Epithelial cell of esophagus (primary cell): ENCODE data around the gene TIMP3.

Experiments
- DNase-seq: peaks from one replicate; pipeline ENCODE4 v3.0.0; 2010; ENCODE audit warnings: low read depth
- H3K4me3 ChIP-seq: 2 replicates; pipeline ENCODE4 v1.5.1; 2011; ENCODE audit warnings: mild to moderate bottlenecking, low read length, control low read depth
- TF ChIP-seq, protein P1 (sequence below): IDR thresholded peaks from 2 replicates; pipeline ENCODE4 v1.5.1; 2011; ENCODE audit warnings: low read depth, mild to moderate bottlenecking, low read length, control low read depth, inconsistent platforms; ENCODE audit not compliant: insufficient read depth; ENCODE audit errors: missing control alignments

TIMP3 gene

GRCh38 chr22:32909581-32910428, 108.3 kb downstream of the TIMP3 start:
- H3K4me3 ChIP-seq, result no peak overlapping the region
- TF ChIP-seq, protein P1, sequence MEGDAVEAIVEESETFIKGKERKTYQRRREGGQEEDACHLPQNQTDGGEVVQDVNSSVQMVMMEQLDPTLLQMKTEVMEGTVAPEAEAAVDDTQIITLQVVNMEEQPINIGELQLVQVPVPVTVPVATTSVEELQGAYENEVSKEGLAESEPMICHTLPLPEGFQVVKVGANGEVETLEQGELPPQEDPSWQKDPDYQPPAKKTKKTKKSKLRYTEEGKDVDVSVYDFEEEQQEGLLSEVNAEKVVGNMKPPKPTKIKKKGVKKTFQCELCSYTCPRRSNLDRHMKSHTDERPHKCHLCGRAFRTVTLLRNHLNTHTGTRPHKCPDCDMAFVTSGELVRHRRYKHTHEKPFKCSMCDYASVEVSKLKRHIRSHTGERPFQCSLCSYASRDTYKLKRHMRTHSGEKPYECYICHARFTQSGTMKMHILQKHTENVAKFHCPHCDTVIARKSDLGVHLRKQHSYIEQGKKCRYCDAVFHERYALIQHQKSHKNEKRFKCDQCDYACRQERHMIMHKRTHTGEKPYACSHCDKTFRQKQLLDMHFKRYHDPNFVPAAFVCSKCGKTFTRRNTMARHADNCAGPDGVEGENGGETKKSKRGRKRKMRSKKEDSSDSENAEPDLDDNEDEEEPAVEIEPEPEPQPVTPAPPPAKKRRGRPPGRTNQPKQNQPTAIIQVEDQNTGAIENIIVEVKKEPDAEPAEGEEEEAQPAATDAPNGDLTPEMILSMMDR, result no peak
- no peak for DNase-seq

DNA sequence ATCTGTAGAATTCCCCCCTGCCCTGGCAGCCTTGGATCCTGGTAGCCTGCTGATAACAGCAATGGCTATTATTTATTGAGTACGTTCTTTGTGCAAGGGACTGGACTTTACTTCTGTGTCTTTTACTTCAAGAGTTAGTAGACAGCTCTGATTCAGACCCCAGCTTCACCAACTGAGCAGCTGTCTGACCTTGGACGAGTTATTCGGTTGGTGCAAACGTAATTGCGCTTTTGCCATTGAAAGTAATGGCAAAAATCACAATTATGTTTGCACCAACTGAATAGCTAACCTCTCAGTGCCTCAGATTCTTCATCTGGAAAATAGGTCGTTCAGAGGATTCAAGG, 108.9 kb downstream of the TIMP3 start:
- H3K4me3 ChIP-seq, result no peak overlapping the region

GRCh38 chr22:32911503-32911902, 110.0 kb downstream of the TIMP3 start:
- no peak overlapping the region for H3K4me3 ChIP-seq
- TF ChIP-seq, protein P1, result no peak
- no peak for DNase-seq

More for the DNA sequence above, 108.9 kb downstream of the TIMP3 start:
- no peak for DNase-seq
- TF ChIP-seq, protein P1, result no peak
